GM12891 (cell line): ENCODE measurements around the gene ITGA7.

Source experiments
- POLR2A ChIP-seq: IDR thresholded peaks from 2 replicates; pipeline ENCODE4 v1.6.1; 2011; ENCODE audit warnings: low read depth, low read length, control low read depth
- POLR2AphosphoS5 ChIP-seq: IDR thresholded peaks from 2 replicates; pipeline ENCODE4 v1.6.1; 2011; ENCODE audit warnings: low read depth, low read length, control low read depth
- POU2F2 ChIP-seq: IDR thresholded peaks from 2 replicates; pipeline ENCODE4 v1.6.1; 2011; ENCODE audit warnings: low read depth, mild to moderate bottlenecking, control low read depth, low read length, moderate library complexity
- SPI1 ChIP-seq: IDR thresholded peaks from 2 replicates; pipeline ENCODE4 v1.6.1; 2011; ENCODE audit warnings: low read depth, low read length, control low read depth
- TAF1 ChIP-seq: IDR thresholded peaks from 2 replicates; pipeline ENCODE4 v1.6.1; 2011; ENCODE audit warnings: low read depth, low read length, control low read depth

DNA sequence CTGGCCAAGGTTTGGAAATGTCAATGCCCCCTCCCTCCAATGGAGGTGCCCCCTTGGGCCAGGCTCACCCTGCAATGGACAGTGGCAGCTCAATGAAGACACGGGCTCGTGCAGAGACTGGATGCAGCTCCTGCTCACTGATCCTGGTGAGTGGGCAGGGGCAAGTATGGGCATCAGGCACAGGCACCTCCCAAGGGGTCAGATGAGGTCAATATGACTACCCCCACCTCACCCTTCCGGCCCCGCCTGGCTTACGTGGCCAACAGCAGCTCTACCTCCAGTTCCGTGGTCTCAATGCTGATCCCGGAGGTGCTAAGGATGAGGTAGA is 13.6 kb downstream of the ITGA7 start:
- TF ChIP-seq POLR2A, result no peak
- no peak for TF ChIP-seq SPI1
- TF ChIP-seq POLR2AphosphoS5, result no peak
- no peak for TF ChIP-seq TAF1
- no peak for TF ChIP-seq POU2F2
